CD14-positive monocyte (primary cell): ENCODE results near the gene MOK. TPM values are rescaled to one million over a fixed set of nuclear protein-coding genes. Genes with fewer than 3 reads are reported as not detected.
"Not testable (repeated sequence)": the region's sequence is repeated elsewhere in the genome, so short reads cannot be mapped to it uniquely, and the experiment has no call there.

Experiments
- DNase-seq, 3 donors: peaks; one replicate each; pipeline ENCODE4 v3.0.0-alpha.2; 2011 to 2022
- H2AFZ ChIP-seq: 2 replicates; pipeline ENCODE4 v1.6.0; 2012; ENCODE audit warnings: mild to moderate bottlenecking, low read depth, low read length, inconsistent platforms; ENCODE audit not compliant: insufficient read depth, poor library complexity, severe bottlenecking
- H3K27ac ChIP-seq, 2 donors: 1 replicate in 1 of 2; 2 replicates in 1 of 2; pipeline ENCODE4 v1.5.1; 2012 to 2013; ENCODE audit warnings: low read length in 2 of 2, control low read depth in 1 of 2, inconsistent platforms in 1 of 2, low read depth in 1 of 2, mild to moderate bottlenecking in 1 of 2
- H3K27me3 ChIP-seq, 2 donors: one replicate each; pipeline versions ENCODE4 v1.6.0 to v1.6.1; 2011 to 2013; ENCODE audit warnings: low read length in 2 of 2; ENCODE audit not compliant: control insufficient read depth in 2 of 2, insufficient read depth in 2 of 2
- H3K36me3 ChIP-seq, 2 donors: replicated peaks in 1 of 2; 1 replicate in 1 of 2; 2 replicates in 1 of 2; pipeline versions ENCODE4 v1.5.1 to v1.6.1; 2012 to 2013; ENCODE audit warnings: low read length in 2 of 2, control low read depth in 1 of 2, inconsistent platforms in 1 of 2, mild to moderate bottlenecking in 1 of 2; ENCODE audit not compliant: insufficient read depth in 2 of 2, control insufficient read depth in 1 of 2
- H3K4me1 ChIP-seq, 2 donors: 1 replicate in 1 of 2; 2 replicates in 1 of 2; pipeline versions ENCODE4 v1.5.1 to v1.6.1; 2012 to 2013; ENCODE audit warnings: low read length in 2 of 2, control low read depth in 1 of 2, inconsistent platforms in 1 of 2, mild to moderate bottlenecking in 1 of 2, moderate library complexity in 1 of 2; ENCODE audit not compliant: insufficient read depth in 2 of 2, control insufficient read depth in 1 of 2
- H3K4me2 ChIP-seq: replicated peaks from 2 replicates; pipeline ENCODE3; 2012; ENCODE audit warnings: low read length, moderate library complexity, mild to moderate bottlenecking; ENCODE audit not compliant: poor library complexity, severe bottlenecking; ENCODE audit errors: extremely low read depth
- H3K4me3 ChIP-seq, 3 experiments: fragments of 200-600 bp in 1 of 3; sonication (generic) in 1 of 3; replicated peaks in 1 of 3; 1 replicate in 2 of 3; 2 replicates in 1 of 3; pipeline ENCODE4 v1.5.1; 2011 to 2013; ENCODE audit warnings: low read length in 3 of 3, mild to moderate bottlenecking in 3 of 3, control low read depth in 2 of 3, low read depth in 2 of 3, inconsistent platforms in 1 of 3, moderate library complexity in 1 of 3
- H3K79me2 ChIP-seq: 2 replicates; pipeline ENCODE4 v1.6.0; 2012; ENCODE audit warnings: mild to moderate bottlenecking, control low read depth, inconsistent platforms, low read length, moderate library complexity; ENCODE audit not compliant: insufficient read depth
- H3K9ac ChIP-seq: 2 replicates; pipeline ENCODE4 v1.6.0; 2017; ENCODE audit warnings: low read length, mild to moderate bottlenecking; ENCODE audit not compliant: insufficient read depth, poor library complexity, severe bottlenecking
- H3K9me3 ChIP-seq, 2 donors: replicated peaks in 1 of 2; 1 replicate in 1 of 2; 2 replicates in 1 of 2; pipeline versions ENCODE4 v1.5.1 to v1.6.1; 2012 to 2013; ENCODE audit warnings: low read length in 2 of 2, control low read depth in 1 of 2; ENCODE audit not compliant: control insufficient read depth in 1 of 2, insufficient read depth in 1 of 2
- H4K20me1 ChIP-seq: 2 replicates; pipeline ENCODE4 v1.6.0; 2012; ENCODE audit warnings: mild to moderate bottlenecking, low read length, control low read depth, moderate library complexity; ENCODE audit not compliant: insufficient read depth
- H3K27ac Mint-ChIP-seq, 7 donors: one replicate each; pipeline ENCODE4 v1.8.0; 2020; ENCODE audit warnings: mild to moderate bottlenecking in 7 of 7, mixed read lengths in 7 of 7, moderate library complexity in 6 of 7, inconsistent platforms in 2 of 7
- H3K27me3 Mint-ChIP-seq, 3 donors: one replicate each; pipeline ENCODE4 v1.8.0; 2021 to 2022; ENCODE audit warnings: low read depth in 3 of 3, mild to moderate bottlenecking in 3 of 3, mixed read lengths in 3 of 3, moderate library complexity in 3 of 3, inconsistent platforms in 1 of 3
- H3K36me3 Mint-ChIP-seq, 2 donors: one replicate each; pipeline ENCODE4 v1.8.0; 2020; ENCODE audit warnings: mixed read lengths in 2 of 2, inconsistent platforms in 1 of 2, mild to moderate bottlenecking in 1 of 2
- H3K4me1 Mint-ChIP-seq: one replicate; pipeline ENCODE4 v1.8.0; 2020; ENCODE audit warnings: mild to moderate bottlenecking, mixed read lengths
- H3K4me3 Mint-ChIP-seq, 2 donors: one replicate each; pipeline ENCODE4 v1.8.0; 2020; ENCODE audit warnings: mild to moderate bottlenecking in 2 of 2, mixed read lengths in 2 of 2, moderate library complexity in 1 of 2
- H3K9me3 Mint-ChIP-seq, 7 donors: one replicate each; pipeline ENCODE4 v1.8.0; 2020 to 2022; ENCODE audit warnings: mixed read lengths in 7 of 7, mild to moderate bottlenecking in 6 of 7, moderate library complexity in 6 of 7, inconsistent platforms in 2 of 7
- CTCF ChIP-seq: fragments of 200-600 bp; IDR thresholded peaks from one replicate; pipeline ENCODE4 v1.8.0; 2022; ENCODE audit warnings: antibody characterized with exemption, mild to moderate bottlenecking
- WGBS: methylation state at CpG from one replicate; pipeline ENCODE4 v1.1.5; 2013; ENCODE audit warnings: missing lambda C conversion rate; ENCODE audit not compliant: insufficient coverage; 5-methylcytosine and 5-hydroxymethylcytosine counted together
- intact Hi-C, 2 donors: fragments of 100-400 bp; cut with micrococcal nuclease; formaldehyde crosslinking; loops; one replicate each; pipeline versions ENCODE4 v1.15.0 to v1.15.1; 2023
- polyA plus RNA-seq, 3 donors: library from polyadenylated mRNA; depleted of rRNA in 1 of 3; unstranded in 2 of 3; stranded (reverse) in 1 of 3; fragments of 300-500 nt in 2 of 3; fragments of >200 nt in 1 of 3; fragmentation: Illumina TruSeq in 2 of 3; gene quantifications; 1 replicate in 2 of 3; 2 replicates in 1 of 3; pipeline ENCODE4 v1.2.3, GENCODE V29; 2012 to 2021

The MOK gene
- polyA plus RNA-seq, 3 donors: 0.67 to 3.4 (median 1.8) TPM

DNA sequence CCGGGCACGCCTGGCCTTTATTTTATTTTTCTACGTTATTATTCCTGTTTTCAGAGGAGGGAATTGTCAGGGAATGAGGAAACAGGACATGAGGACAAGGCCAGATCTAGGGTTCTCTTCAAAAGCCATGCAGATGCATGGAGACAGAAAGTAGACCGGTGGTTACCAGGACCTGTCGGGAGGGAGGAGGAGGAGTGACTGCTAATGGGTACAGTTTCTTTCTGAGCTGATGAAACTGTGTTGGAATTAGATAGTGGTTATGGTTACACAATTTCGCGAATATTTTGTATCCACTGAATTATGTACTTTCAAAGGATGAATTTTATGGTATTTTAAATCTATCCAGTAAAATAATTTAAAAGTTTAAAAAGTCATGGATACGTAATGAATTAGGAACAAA lies 25.8 kb upstream of the MOK start:
- no peak overlapping the region for H3K27ac Mint-ChIP-seq
- peaks cover 0 to 2% (median 1%) of the 10 kb centered on the region in 3 donors for H3K27me3 Mint-ChIP-seq
- Histone ChIP-seq H3K27ac (no peak overlapping the region), H3K27me3 (no peaks in the 10 kb centered on the region), H2AFZ (no peak overlapping the region), H3K4me1 (no peaks in the 10 kb centered on the region), H3K4me2 (no peak overlapping the region), H3K79me2 (no peaks in the 10 kb centered on the region), H3K9ac (no peak overlapping the region), H3K36me3 (peaks cover 0 to 22% of the 10 kb centered on the region in 2 donors), H3K9me3 (no peaks in the 10 kb centered on the region), H4K20me1 (no peaks in the 10 kb centered on the region), H3K4me3 (no peak overlapping the region)
- H3K4me3 Mint-ChIP-seq: no peak overlapping the region
- no peak for DNase-seq
- TF ChIP-seq CTCF: no peak
- 100% methylated on average over 1 of the region's 8 CpGs for WGBS
- H3K36me3 Mint-ChIP-seq: peaks cover 30 to 42% of the 10 kb centered on the region in 2 donors
- intact Hi-C loops: no loop called here
- H3K9me3 Mint-ChIP-seq: no peaks in the 10 kb centered on the region
- H3K4me1 Mint-ChIP-seq: peaks cover 8% of the 10 kb centered on the region

DNA sequence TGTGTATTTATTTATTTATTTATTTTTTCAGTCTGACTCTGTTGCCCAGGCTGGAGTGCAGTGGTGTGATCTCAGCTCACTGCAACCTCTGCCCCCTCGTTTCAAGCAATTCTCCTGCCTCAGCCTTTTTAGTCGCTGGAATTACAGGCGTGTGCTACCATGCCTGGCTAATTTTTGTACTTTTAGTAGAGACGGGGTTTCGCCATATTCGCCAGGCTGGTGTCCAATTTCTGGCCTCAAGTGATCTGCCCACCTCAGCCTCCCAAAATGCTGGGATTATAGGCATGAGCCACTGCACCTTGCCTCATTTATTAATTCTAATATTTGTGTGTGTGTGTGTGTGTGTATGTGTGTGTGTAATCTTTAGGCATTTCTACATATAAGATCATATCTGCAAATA lies 24.4 kb upstream of the MOK start:
- not testable (repeated sequence) for H3K9me3 ChIP-seq, H3K4me3 ChIP-seq, H3K4me1 ChIP-seq, H3K27ac ChIP-seq, H2AFZ ChIP-seq, H3K27me3 Mint-ChIP-seq, H3K79me2 ChIP-seq, H3K27me3 ChIP-seq, DNase-seq, H3K4me1 Mint-ChIP-seq, H3K4me3 Mint-ChIP-seq, H3K4me2 ChIP-seq, H4K20me1 ChIP-seq, H3K9ac ChIP-seq, H3K9me3 Mint-ChIP-seq
- Mint-ChIP-seq H3K36me3 (peaks cover 24 to 34% of the 10 kb centered on the region in 2 donors), H3K27ac (peak overlapping the region in 2 of 7 donors; percentile 50 to 61)
- WGBS: 97% methylated on average over 3 of the region's 6 CpGs
- intact Hi-C loops: loop anchor here in 1 of 2 donors (10.0 kb wide), 1 partner anchor 195 kb away; the partner anchor contains the start of gene WDR20
- H3K36me3 ChIP-seq: peaks cover 0 to 20% of the 10 kb centered on the region in 2 donors
